Measurements from ENCODE around the gene OR8A1.

OR8A1 gene

DNA sequence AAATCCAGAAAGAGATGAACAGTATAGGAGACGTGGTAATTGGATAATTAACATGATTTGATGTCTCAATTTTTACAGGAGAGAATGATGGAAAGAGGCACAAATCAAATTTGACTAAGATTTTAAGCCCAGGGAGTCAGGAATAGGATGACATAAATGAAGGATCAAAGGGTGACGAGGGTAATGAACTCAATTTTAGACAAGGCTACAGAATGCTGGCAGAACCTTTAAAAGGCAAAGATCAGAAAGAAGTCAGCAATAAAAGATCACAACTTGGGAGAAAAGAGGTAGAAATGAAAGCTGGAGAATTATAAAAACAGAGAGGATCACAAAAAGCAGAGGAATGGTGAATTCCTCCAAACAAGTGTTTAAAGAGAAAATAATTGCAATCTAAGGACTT is 13.0 kb upstream of the OR8A1 start:
- Histone ChIP-seq H3K36me3 (ENCODE audit: insufficient read depth, low read depth, low read length) (no peaks in the 10 kb centered on the region), H3K9me3 (ENCODE audit: insufficient read depth, low read depth, low read length) (no peaks in the 10 kb centered on the region), H3K4me3 (ENCODE audit: low read length) (no peak overlapping the region), H3K4me1 (ENCODE audit: insufficient read depth, low read length) (no peaks in the 10 kb centered on the region), H3K27me3 (ENCODE audit: insufficient read depth, low read length) (no peaks in the 10 kb centered on the region), H3K27ac (ENCODE audit: low read length) (no peak overlapping the region), H3K9ac (ENCODE audit: low read depth, low read length) (no peak overlapping the region)

- Histone ChIP-seq H3K27me3 (ENCODE audit: insufficient read depth, low read length) (no peaks in the 10 kb centered on the region), H3K9ac (ENCODE audit: low read depth, low read length) (no peak overlapping the region), H3K36me3 (ENCODE audit: insufficient read depth, low read depth, low read length) (no peaks in the 10 kb centered on the region), H3K9me3 (ENCODE audit: insufficient read depth, low read depth, low read length) (no peaks in the 10 kb centered on the region), H3K4me1 (ENCODE audit: insufficient read depth, low read length) (no peaks in the 10 kb centered on the region), H3K27ac (ENCODE audit: low read length) (no peak overlapping the region), H3K4me3 (ENCODE audit: low read length) (no peak overlapping the region)
Observed at GRCh38 chr11:124570160-124570559, 363 bp downstream of the OR8A1 start.

DNA sequence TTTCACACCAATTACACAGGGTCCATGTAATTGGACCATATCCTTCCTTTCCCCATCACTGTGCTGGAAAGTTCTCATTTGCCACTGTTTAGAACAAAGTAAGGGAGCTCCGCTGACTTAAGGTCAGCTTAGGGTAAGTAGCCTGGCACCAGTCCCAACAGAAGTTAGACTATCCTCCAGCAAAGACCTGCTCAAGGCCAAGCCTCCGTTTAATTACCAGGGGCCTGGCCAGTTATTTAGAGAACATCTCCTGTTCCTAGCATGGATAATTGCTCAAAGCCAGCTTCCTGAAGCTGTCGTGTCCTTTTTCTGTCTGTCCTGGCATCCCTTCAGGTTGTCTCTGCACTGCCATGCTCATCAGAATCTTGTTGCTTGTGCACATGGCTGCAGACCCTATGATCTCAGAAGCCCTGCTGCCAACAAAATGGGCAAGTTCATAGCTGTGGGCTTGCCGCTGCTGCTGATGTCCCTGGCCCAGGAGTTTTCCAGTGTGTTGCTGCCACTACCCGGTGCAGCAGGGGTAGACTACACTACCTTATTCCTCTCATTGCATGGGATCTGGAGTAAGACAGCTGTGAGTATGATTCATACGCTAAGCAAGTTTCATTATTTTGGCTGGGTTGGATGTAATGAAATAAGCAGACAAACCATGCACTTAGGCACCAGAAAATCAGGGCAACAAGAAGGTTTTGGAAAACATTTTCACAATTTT is 8.1 kb downstream of the OR8A1 start:
- Histone ChIP-seq H3K27me3 (ENCODE audit: insufficient read depth, low read length) (no peaks in the 10 kb centered on the region), H3K4me1 (ENCODE audit: insufficient read depth, low read length) (no peaks in the 10 kb centered on the region), H3K9ac (ENCODE audit: low read depth, low read length) (no peak overlapping the region), H3K27ac (ENCODE audit: low read length) (no peak overlapping the region), H3K9me3 (ENCODE audit: insufficient read depth, low read depth, low read length) (no peaks in the 10 kb centered on the region), H3K4me3 (ENCODE audit: low read length) (no peak overlapping the region), H3K36me3 (ENCODE audit: insufficient read depth, low read depth, low read length) (no peaks in the 10 kb centered on the region)

- Histone ChIP-seq H3K27ac (ENCODE audit: low read length) (no peak overlapping the region), H3K4me3 (ENCODE audit: low read length) (no peak overlapping the region), H3K4me1 (ENCODE audit: insufficient read depth, low read length) (no peaks in the 10 kb centered on the region), H3K27me3 (ENCODE audit: insufficient read depth, low read length) (no peaks in the 10 kb centered on the region), H3K36me3 (ENCODE audit: insufficient read depth, low read depth, low read length) (no peaks in the 10 kb centered on the region), H3K9ac (ENCODE audit: low read depth, low read length) (no peak overlapping the region), H3K9me3 (ENCODE audit: insufficient read depth, low read depth, low read length) (no peaks in the 10 kb centered on the region)
Observed at GRCh38 chr11:124578761-124579160, 9.0 kb downstream of the OR8A1 start.

DNA sequence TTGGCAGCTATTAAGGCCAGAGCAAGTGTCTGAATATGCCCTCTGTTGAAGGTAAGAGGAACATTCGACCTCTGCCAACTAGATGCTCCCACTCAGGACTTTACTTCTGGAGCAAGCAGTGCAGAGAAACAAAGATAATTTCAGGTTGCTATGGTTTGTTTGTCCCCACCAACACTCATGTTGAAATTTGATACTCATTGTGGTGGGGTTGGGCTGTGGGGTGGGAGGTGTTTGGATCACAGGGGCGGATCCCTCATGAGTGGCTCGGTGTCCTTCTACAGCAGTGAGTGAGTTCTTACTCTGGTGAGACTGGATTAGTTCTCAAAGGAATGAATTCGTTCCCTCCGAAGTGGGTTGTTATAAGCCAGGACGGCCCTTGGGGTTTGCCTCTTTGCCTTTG is 12.0 kb downstream of the OR8A1 start:
- Histone ChIP-seq H3K27me3 (ENCODE audit: insufficient read depth, low read length) (no peaks in the 10 kb centered on the region), H3K4me3 (ENCODE audit: low read length) (no peak overlapping the region), H3K9me3 (ENCODE audit: insufficient read depth, low read depth, low read length) (no peaks in the 10 kb centered on the region), H3K27ac (ENCODE audit: low read length) (no peak overlapping the region), H3K36me3 (ENCODE audit: insufficient read depth, low read depth, low read length) (no peaks in the 10 kb centered on the region), H3K9ac (ENCODE audit: low read depth, low read length) (no peak overlapping the region), H3K4me1 (ENCODE audit: insufficient read depth, low read length) (peaks cover 4% of the 10 kb centered on the region; the same call in 1 of the 2 replicates)

GRCh38 chr11:124582565-124582964 is 12.8 kb downstream of the OR8A1 start:
- Histone ChIP-seq H3K36me3 (ENCODE audit: insufficient read depth, low read depth, low read length) (no peaks in the 10 kb centered on the region), H3K9me3 (ENCODE audit: insufficient read depth, low read depth, low read length) (no peaks in the 10 kb centered on the region), H3K27ac (ENCODE audit: low read length) (no peak overlapping the region), H3K27me3 (ENCODE audit: insufficient read depth, low read length) (no peaks in the 10 kb centered on the region), H3K4me3 (ENCODE audit: low read length) (no peak overlapping the region), H3K9ac (ENCODE audit: low read depth, low read length) (no peak overlapping the region), H3K4me1 (ENCODE audit: insufficient read depth, low read length) (peaks cover 4% of the 10 kb centered on the region; the same call in 1 of the 2 replicates)

- Histone ChIP-seq H3K9ac (ENCODE audit: low read depth, low read length) (no peak overlapping the region), H3K4me1 (ENCODE audit: insufficient read depth, low read length) (peaks cover 4% of the 10 kb centered on the region; the same call in 1 of the 2 replicates), H3K4me3 (ENCODE audit: low read length) (no peak overlapping the region), H3K36me3 (ENCODE audit: insufficient read depth, low read depth, low read length) (no peaks in the 10 kb centered on the region), H3K27ac (ENCODE audit: low read length) (no peak overlapping the region), H3K27me3 (ENCODE audit: insufficient read depth, low read length) (no peaks in the 10 kb centered on the region), H3K9me3 (ENCODE audit: insufficient read depth, low read depth, low read length) (no peaks in the 10 kb centered on the region)
Observed at GRCh38 chr11:124583781-124584180, 14.0 kb downstream of the OR8A1 start.

DNA sequence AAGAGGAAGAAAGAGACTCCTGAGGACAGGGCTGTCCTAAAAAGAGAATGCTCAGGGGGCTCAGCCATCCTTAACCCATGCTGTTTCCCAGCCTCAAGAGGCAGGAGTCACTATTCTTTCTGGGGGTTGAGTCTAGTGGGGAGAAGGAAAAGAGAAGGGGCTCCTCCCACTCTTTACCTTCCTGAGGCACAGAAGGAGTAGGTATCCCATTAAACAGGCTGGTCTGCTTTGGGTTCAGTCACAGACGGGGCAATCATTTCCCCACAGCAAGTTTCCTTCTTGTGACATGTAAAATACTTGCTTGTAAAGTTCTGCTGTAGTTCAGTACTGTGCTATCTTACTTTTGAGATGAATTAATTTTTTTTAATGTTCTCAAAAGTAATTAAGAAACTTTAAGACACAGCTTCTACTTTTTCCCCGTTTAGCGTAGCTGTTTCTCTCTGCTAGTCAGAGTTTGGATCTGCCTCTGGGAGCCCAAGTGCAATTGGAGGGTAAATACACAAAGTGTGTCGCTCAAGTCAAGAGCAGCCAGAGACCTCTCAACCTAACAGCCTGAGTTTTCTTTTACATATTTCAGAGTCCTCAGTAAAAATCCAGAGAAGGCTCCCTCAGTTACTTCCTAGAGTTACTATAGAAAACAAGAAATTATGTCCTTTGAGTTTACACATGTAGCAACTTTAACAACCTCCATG is 15.0 kb downstream of the OR8A1 start:
- H3K36me3 ChIP-seq (ENCODE audit: insufficient read depth, low read depth, low read length) = no peaks in the 10 kb centered on the region
- no peak overlapping the region for H3K9ac ChIP-seq (ENCODE audit: low read depth, low read length)
- no peaks in the 10 kb centered on the region for H3K27me3 ChIP-seq (ENCODE audit: insufficient read depth, low read length)
- no peak overlapping the region for H3K27ac ChIP-seq (ENCODE audit: low read length)
- peaks cover 4% of the 10 kb centered on the region; the same call in 1 of the 2 replicates for H3K4me1 ChIP-seq (ENCODE audit: insufficient read depth, low read length)
- no peak overlapping the region for H3K4me3 ChIP-seq (ENCODE audit: low read length)
- no peaks in the 10 kb centered on the region for H3K9me3 ChIP-seq (ENCODE audit: insufficient read depth, low read depth, low read length)

DNA sequence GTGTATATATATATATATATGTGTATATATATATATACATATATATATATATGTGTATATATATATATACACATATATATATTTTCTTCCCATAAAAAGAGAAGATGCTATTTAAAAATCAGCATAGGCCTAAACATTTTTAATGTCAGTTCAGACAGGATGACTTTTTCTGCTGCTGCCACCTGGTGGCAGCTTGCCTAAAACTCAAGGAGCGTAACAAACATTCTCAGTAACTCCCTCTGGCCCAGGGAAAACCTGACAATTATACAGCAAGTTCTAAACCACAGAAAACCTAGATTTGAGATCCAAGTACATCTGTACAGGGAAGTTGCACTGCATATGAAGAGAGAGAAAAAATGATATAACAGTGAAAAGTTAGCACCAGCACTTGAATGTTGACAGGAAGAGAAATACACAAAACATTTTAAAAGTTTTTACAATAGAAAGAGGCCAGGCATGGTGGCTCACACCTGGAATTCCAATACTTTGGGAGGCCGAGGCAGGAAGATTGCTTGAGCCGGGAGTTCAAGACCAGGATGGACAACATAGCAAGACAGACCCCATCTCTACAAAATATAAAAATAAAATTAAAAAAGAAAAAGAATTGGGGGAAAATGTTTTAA is 16.6 kb downstream of the OR8A1 start:
- H3K27me3 ChIP-seq (ENCODE audit: insufficient read depth, low read length) = no peaks in the 10 kb centered on the region

GRCh38 chr11:124591430-124591829 is 21.6 kb downstream of the OR8A1 start:
- no peak overlapping the region for H3K27ac ChIP-seq (ENCODE audit: low read length)
- no peak overlapping the region for H3K4me3 ChIP-seq (ENCODE audit: low read length)
- H3K27me3 ChIP-seq (ENCODE audit: insufficient read depth, low read length) = no peaks in the 10 kb centered on the region
- no peaks in the 10 kb centered on the region for H3K9me3 ChIP-seq (ENCODE audit: insufficient read depth, low read depth, low read length)
- no peaks in the 10 kb centered on the region for H3K36me3 ChIP-seq (ENCODE audit: insufficient read depth, low read depth, low read length)
- H3K9ac ChIP-seq (ENCODE audit: low read depth, low read length) = no peak overlapping the region
- no peaks in the 10 kb centered on the region for H3K4me1 ChIP-seq (ENCODE audit: insufficient read depth, low read length)

More for the DNA sequence above, 16.6 kb downstream of the OR8A1 start:
- Histone ChIP-seq H3K36me3 (ENCODE audit: insufficient read depth, low read depth, low read length) (no peaks in the 10 kb centered on the region), H3K4me3 (ENCODE audit: low read length) (no peak overlapping the region), H3K9ac (ENCODE audit: low read depth, low read length) (no peak overlapping the region), H3K9me3 (ENCODE audit: insufficient read depth, low read depth, low read length) (no peaks in the 10 kb centered on the region), H3K4me1 (ENCODE audit: insufficient read depth, low read length) (peaks cover 4% of the 10 kb centered on the region; the same call in 1 of the 2 replicates), H3K27ac (ENCODE audit: low read length) (no peak overlapping the region)

- Histone ChIP-seq H3K4me3 (ENCODE audit: low read length) (no peak overlapping the region), H3K36me3 (ENCODE audit: insufficient read depth, low read depth, low read length) (no peaks in the 10 kb centered on the region), H3K9me3 (ENCODE audit: insufficient read depth, low read depth, low read length) (no peaks in the 10 kb centered on the region), H3K27ac (ENCODE audit: low read length) (no peak overlapping the region), H3K27me3 (ENCODE audit: insufficient read depth, low read length) (no peaks in the 10 kb centered on the region), H3K4me1 (ENCODE audit: insufficient read depth, low read length) (no peaks in the 10 kb centered on the region), H3K9ac (ENCODE audit: low read depth, low read length) (no peak overlapping the region)
Observed at GRCh38 chr11:124592627-124593026, 22.8 kb downstream of the OR8A1 start.

DNA sequence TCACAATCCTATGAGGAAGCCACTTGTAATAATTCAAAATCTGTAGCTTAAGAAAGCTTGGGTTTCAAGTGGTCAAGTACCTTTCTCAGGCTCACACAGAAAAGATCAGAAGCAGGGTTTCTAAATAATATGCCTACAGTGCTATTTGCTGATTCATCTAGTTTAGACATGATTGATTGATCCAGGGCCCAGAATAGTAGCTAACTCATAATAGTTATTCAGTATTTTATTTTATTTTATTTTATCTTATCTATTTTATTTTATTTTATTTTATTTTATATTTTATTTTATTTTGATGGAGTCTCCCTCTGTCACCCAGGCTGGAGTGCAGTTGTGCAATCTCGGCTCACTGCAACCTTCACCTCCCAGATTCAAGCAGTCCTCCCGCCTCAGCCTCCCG is 25.5 kb downstream of the OR8A1 start:
- Histone ChIP-seq H3K27me3 (ENCODE audit: insufficient read depth, low read length) (no peaks in the 10 kb centered on the region), H3K4me1 (ENCODE audit: insufficient read depth, low read length) (no peaks in the 10 kb centered on the region), H3K9me3 (ENCODE audit: insufficient read depth, low read depth, low read length) (no peaks in the 10 kb centered on the region), H3K9ac (ENCODE audit: low read depth, low read length) (no peak overlapping the region), H3K4me3 (ENCODE audit: low read length) (no peak overlapping the region), H3K27ac (ENCODE audit: low read length) (no peak overlapping the region), H3K36me3 (ENCODE audit: insufficient read depth, low read depth, low read length) (no peaks in the 10 kb centered on the region)
